GM18867 (cell line): ENCODE data around the gene PPARA.

Source experiments
- ATAC-seq: cut with Tn5 transposase; IDR thresholded peaks from one replicate; pipeline ENCODE4 v1.9.1; 2021; ENCODE audit warnings: mild to moderate bottlenecking, moderate library complexity; ENCODE audit not compliant: unreplicated experiment

Gene PPARA

DNA sequence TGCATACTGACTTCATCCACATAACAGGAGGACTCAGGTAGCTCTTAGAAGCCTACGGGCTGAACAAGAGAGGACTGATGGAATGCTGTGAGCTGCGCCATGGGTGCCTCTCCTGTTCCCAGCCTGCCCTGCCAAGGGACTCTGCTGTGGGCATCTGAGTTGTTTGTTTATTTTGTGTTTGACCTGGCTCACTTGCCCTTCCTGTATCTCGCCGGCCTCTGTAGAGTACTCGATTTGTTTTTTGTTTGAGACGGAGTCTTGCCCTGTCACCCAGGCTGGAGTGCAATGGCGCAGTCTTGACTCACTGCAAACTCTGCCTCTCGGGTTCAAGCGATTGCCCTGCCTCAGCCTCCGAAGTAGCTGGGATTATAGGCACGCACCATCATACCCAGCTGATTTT is 119.2 kb downstream of the PPARA start:
- ATAC-seq, result no peak

DNA sequence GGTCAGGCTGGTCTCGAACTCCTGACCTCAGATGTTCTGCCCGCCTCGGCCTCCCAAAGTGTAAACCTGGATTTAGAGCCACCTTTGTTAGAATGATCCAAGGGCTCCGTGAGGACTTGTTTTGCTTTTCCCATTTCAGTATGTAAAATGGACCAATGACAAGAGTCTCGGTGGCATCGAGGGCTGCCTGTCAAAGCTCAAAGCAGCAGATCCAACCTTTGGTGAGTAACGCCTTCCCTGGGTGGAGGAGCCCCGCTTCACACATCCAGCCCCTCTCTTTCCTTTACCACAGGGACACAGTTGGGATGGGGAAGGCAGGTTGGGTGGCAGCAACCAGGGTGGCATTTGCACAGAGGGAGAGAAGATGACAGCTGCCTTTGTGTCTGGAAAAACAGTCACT is 121.9 kb downstream of the PPARA start:
- no peak for ATAC-seq

DNA sequence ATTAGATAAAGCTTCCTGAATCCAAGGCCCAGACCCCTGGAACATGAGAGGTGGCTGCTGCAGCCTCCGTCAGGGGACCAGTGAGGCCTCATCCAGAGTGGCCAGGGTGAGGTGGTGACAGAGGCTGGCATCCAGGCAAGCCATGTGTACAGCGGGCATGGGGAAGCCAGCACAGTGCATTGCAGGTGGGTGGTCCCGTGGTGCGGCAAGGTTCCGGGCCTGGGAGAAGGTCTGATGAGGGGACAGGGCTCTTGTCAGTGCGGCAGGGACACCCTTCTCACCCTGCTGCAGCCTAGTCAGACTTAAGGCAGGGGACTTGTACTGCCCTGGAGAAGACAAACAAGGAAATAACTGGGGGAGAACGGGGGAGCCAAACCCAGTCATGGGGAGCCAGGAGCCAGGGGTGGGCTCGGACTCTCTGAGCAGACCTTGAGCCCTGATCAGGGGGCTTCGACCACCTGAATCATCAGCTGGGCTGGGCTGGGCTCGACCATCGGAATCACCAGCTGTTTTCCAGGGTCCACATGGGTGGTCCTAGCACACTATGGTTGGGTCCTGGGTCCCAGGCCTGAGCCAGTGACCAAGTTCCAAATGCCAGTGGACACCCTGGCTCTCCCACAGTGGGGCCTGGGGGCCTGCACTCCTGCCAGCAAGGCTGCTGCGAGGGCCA is 122.6 kb downstream of the PPARA start:
- no peak for ATAC-seq

DNA sequence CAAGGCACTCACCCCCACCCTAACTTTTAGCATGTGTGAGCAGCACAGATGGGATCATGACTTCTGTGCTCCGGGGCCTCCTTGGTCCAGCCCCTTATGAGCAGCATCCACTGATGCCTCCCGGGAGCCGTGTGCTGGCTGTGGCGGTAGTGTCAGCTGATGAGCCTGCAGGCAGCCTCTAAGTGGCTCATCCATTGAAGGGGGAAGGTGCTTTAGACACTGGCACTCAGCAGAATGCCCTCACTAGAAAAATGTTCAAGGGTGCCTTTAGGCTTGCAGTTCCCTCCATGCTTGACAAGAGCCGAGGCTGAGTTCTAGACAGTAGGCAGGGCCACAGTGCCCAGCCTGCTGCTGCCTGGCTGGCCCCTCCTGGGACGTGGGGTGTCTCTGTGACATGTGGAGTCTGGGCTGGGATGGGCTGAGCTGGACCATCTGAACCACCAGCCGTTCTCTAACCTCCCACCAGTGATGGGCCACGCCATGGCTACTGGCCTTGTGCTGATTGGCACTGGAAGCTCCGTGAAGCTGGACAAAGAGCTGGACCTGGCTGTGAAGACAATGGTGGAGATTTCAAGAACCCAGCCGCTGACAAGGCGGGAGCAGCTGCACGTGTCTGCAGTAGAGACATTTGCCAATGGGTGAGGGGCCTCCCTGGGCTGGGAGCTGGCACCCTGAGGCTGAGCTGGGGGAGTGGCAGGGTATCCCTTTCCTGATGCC is 123.3 kb downstream of the PPARA start:
- ATAC-seq, result no peak

DNA sequence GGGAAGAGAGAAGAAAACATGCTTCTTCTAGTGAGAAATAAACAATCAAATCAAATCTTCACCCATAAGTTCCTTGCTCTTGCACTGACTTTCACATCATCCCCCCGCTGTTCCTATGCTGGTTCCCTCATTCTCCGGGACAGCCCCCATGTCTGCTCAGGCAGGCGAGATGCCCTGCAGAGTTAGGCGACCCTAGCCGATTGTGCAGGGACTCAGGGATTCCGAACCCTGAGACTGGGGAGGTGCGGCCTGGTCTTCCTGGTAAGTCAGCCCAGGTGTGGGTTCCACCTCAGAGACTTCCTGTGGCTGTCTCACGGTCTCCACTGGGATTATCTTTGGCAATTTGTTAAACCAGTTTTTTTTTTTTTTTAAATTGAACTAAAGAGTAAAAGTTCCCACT is 124.1 kb downstream of the PPARA start:
- ATAC-seq, result no peak

DNA sequence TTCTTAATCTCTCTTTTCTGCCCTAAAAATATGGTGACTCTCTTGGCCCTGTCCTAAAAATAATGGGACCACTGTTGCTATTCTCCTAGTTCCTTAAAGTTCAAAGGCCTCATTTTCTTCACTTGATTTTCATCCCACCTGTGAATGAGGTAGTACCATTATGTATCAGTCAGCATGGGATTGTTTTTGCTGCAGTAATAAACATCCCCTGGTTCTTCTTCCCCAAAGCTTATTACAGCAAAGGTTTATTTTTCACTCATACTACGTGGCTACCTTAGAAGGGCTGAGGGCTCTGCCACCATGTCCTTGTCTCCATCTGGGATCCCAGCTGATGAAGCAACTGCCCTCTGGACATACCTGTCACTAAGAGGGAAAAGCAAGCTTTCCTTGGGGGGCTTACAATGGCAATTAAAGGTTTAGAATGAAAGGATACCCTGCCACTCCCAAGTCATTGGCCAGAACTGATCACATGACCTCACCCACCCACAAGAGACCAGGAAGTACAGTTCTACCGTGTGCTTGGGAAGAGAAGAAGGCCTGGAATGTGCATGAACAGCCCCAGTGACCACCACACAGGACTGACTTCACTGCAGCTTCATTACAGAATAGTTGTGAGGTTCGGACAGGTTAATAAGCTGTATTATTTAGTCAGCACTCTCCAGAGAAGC is 125.3 kb downstream of the PPARA start:
- no peak for ATAC-seq

DNA sequence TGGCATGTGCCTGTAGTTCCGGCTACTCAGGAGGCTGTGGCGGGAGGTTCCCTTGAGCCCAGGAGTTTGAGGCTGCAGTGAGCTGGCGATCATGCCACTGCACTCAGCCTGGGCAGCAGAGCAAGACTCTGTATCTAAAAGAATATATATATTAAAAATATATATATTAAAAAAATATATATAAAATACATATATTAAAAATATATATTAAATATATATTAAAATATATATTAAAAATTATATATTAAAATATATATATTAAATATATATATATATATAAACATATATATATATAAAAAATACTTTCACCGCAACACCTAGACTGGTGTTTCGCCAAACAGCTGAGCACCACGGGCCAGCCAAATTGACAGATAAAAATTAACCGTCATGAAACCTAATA is 126.2 kb downstream of the PPARA start:
- ATAC-seq, result no peak

DNA sequence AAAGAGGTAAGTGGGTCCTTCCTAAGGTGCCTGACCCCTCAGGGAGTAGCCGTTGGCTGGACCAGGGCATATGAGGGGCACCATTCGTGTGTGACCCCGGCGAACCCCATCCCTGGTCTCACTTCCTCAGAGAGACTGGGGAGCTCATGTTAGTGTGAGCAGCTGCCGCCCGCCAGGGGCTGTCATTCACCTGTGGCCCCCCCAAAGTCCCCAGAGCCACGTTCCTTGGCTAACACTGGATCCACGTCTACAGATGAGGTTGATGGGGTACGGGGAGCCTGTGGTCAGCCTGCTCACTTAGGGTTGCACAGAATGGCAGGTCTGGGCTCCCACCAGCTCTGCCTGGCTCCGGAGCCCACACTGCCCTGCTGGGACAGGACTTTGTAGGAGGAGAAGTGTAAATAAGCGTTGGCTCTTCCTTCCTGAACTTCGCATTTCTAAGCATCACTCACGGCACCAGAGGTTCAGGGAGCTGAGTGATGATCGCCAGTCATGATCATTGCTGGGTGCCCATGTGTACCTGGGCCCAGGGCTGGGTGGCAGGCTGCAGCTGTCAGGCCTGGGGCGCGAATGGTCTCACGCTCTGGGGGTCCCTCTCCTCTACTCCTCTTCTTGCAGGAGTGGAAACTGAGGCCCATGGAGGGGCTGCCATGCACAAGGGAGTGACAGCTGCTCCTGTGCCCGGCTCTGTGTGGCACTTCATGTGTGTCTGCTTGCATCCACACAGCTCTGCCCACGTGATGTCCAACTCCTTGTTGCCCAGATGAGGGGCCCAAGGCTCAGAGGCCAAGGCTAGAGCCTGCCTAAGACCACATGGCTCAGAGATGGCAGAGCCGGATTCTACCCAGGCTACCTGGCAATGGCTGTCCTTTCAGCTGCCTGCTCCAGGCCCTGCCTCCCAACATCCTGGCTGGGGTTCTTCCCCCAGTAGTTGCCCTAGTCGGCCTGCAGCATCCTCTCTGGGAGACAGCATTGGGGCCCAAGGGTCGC is 128.6 kb downstream of the PPARA start:
- ATAC-seq, result no peak

DNA sequence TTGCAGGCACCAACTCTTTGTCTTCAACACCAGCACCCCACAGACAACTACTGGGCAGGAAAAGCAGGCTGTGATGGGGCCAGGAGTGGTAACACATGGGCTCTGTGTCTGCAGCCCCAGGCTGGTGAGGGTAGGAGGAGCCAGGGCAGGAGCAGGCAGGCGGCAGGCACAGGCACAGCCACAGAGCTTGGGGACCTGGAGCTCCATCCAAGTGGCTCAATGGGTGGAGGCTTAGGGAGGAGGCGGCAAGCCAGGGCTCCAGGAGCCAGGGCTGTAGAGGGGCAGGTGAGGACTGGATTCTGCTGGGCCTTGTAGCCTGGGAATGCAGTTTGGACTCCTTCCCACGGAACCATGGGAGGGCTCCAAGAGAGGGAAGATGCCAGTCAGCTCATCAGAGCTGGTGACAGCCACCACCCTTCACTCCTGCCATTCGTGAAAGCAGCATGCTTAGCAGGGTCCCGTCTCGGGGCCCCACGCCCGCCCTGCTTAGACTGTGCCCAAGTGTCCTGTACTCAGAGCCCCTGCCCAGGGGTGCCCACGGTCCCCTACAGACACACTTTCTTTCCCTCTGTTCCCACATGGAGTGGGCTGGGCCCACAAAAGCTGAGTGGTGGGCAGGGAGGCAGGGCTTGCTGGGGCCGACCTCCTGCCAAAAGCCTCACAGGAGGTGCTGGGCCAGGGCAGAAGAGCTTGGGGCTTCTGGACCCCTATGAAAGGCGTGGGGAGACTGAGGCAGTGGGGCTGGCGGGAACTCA is 129.9 kb downstream of the PPARA start:
- ATAC-seq, result no peak

DNA sequence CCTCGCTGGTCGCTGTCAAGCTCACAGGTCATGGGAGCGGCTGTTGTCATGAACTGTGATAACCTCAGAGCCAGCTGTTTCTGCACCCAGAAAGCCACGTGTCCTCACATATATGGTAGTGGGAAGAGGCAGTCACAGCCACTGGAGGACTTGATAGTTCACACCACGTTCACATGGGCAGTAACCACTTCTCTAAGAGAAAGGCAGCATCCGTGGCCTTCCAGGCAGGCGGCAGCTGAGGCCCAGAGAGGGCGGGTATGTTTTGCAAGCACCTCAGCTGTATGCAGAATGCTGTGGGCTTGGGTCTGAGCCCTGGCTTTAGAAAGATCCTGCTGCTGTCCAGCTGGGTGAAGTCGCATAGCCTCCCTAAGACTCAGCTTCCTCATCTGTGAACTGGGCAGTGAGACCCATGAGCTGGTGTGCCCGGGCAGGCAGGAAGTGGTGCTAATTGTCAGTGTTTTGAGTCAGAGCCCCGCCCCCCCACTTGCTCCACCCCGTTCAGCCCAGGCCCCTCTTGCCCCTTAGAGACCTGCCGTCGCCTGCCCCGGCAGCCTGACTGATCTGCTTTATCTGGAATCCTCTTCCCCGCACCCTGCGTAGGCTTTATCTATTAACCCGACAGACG is 130.8 kb downstream of the PPARA start:
- peak; percentile 70 for ATAC-seq

DNA sequence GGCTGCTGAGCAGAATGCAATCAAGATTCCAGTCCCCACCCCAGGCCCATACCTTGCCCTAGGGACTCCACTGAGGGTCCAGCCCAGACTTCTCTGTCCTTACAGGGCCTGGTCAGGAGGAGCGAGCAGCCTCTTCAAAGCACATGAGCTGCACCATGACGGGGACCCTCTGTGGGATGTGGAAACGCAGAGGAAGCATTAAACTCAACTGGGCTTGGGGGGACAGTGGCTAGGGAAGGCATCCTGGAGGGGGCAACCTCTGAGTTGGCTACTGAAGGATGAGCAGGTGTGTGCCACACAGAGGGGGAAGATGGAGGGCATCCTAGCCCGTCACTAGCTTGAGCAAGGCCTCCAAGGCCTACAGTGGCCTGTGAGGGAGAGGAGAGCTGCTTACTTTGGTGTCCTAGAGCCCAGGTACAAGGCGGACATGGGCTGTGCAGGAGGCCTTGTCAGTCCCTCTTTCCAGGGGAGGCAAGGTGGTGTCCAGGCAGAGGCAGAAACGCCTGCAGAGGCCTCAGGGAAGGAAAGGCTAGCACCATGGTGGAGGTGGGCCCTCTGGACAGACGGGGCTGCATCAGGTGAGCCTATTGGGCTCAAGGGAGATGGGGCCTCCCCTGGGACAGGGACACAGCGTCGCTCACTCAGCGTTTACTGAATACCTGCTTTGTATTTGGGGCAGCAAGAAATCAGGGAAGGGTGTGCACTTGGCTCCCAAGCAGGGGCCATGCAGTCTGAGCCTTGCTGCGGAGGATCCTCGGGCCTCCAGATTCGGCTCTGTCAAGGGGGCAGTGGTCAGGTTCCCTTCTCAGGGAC is 131.7 kb downstream of the PPARA start:
- no peak for ATAC-seq

DNA sequence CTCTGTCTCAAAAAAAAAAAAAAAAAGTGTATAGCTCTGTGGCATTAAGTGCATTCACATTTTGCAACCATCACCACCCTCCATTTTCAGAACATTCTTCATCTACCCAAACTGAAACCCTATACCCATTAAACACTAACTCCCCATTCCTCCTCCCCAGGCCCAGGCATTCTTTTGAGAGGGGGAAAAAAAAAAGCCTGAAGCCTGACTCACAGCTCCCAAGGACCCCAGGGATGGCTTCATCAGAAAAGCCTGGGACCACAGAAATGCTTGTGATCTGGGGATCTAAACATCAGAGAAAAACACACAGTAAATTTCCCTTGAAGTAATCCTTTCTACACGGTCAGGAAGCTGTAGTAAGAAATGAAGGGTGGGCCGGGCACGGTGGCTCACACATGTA is 135.7 kb downstream of the PPARA start:
- no peak for ATAC-seq

DNA sequence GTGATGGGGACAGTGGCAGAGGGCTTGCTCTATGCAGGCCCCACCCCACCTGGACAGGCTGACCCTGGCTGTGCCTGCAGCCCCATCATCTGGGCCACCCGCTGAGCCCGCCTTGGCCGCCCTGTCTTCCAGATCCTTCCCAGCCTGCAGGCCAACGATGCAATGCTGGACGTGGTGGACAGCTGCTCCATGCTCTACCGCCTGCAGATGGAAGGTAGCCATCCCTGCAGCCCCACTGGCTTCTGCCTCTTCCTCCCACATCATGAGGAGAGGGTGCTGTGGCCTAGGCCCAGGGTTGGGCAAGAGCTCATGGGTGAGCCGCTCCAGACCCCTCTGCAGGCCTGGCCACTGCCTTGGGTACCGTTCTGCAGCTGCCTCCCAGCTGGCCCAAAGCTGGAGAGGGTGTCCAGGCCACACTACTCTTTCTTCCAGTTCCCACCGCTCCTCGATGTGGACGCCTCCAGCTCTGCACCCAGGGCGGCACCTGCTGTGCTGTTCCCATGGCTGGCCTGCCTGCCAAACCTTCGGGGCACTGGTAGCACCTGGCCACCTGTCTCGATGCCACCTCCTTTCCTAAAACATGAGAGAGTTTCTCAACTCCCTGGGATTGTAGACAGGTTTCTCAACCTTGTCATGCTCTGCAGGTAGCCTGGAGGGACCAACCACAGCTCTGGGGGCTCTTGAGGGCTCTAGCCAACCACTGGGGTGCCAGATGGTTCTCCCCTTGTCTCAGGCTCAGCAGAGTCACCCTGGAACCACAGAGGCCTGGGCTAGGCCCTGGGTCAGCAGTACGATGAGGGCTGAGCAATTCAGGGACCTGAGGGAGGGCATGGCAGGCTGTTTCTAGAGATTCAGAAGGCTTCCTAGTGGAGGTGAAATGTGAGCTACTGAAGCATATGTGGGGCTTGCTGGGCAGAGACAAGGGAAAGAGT is 136.9 kb downstream of the PPARA start:
- ATAC-seq, result no peak

DNA sequence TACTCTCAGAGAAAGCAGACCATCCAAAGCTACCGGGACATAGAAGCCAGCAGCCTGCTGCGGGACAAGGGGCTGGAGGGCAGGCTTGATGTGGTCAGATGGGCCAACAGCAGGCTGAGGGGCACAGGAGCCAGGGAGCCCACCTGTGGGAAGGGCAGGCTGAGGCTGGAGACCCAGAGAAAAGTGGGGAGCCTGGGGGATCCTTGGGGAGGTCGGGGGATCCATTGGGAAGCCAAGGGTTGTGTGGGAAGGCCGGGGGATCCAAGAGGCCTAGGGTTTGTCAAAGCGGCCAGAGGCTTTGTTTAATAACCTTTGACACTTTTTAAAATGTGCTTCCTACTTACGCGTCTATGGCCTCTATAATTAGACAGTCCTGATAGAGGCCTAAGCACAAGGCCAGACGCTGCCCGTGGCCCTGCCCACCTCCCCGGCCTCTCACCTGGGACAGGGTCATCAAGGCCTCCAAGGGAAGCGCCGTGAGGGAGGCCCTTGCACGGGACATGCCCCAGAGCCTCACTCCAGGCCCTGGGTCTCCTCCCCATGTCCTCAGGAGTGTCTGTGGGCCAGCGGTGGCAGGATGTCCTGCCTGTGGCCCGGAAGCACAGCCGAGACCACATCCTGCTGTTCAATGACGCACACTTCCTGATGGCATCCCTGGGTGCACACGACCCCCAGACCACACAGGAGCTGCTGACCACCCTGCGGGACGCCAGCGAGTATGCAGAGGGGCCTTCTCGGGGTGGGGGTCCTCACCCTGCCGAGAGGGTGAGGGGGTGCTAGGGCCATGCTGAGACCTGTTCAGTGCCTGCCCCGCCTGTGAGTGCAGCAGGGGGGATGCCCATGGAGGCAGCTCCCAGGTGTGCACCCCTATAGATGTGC is 137.8 kb downstream of the PPARA start:
- ATAC-seq, result peak; percentile 65

DNA sequence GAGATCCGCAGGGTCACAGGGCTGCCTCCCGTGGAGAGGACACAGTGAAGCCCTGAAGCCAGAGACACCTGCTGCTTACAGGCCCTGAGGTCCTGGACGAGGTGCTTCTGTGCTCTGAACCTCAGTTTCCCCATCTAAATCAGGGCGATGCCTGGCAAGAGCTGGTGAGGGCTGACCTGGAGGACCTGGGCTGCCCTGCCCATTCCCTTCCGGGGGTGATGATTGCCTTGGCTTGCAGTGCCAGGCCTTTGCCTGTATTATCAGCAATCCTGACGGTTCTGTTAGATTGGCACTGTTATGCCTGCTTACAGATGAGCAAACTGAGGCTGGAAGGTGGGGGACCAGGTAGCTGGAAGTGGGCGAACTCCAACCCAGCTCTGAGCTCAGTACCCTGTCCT is 138.5 kb downstream of the PPARA start:
- ATAC-seq, result no peak

DNA sequence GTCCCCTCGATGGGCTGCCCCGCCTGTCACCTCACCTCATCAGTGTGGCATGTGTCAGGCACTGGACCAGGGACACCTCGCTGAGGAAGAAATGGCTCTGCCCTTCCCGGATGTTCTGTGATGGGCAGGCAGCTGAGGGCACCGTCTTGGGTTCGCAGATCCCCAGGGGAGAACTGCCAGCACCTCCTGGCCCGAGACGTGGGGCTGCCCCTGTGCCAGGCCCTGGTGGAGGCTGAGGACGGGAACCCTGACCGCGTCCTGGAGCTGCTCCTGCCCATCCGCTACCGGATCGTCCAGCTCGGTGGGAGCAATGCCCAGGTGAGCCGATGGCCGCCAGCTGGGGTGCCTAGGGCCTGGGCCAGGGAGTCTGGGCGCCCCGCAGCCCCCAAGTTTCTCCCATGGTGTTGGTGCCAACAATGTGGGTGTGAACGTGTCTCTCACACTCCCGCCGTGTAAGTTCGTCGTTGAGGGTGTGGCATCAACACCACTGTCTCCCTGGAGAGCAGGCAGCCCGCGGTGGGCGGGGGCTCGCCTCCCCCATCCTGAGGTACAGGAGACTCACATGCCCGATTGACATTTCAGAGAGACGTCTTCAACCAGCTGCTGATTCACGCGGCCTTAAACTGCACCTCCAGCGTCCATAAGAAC is 139.0 kb downstream of the PPARA start:
- ATAC-seq, result no peak
